ENCODE results near the gene TMEM9B. TPM values are rescaled to one million over a fixed set of nuclear protein-coding genes. Genes with fewer than 3 reads are reported as not detected.
A peak's percentile ranks its signal among the peaks of the same experiment; 100 is the strongest.

TMEM9B gene
- total RNA-seq, 1 experiment from 2014 or later: 29.6 TPM

DNA sequence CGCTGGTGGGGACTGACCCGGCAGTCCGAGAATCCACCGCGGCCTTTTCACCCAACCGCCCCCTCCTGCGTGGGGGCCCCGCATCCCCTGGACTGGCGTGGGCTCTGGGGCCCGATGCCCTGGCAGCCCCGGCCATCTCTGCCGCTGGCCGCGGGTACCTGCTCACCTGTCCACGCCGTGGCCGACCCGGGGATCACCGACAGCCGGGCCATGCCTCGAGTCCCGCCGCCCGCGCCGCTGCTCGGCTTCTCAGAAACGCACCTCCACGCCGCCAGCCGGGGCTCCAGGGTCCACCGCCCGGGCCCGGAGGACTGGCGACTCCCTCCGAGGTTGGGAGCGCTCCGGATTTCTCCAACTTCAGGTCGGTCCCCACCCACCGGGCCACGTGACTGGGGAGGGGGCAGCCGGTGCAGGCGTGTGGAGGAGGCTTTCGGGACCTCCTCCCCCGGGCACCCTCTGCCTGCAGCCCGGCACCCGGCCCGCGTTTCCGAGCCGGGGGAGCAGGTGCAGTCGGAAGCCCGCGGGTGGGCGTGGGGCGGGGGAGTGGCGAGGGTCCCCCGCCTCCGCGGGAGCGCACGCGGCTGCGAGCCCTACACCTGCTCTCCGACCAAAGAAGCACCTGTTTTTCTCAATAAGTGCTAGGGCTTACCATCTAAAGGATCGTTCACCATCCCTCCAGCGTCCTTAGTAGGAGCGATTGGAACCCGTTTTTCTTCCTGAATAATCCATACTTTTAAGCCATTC lies 40.1 kb upstream of the TMEM9B start:
- H3K9me3 ChIP-seq: no peaks in the 10 kb centered on the region; the same call in 1 of the 2 replicates
- TF ChIP-seq, protein P1, sequence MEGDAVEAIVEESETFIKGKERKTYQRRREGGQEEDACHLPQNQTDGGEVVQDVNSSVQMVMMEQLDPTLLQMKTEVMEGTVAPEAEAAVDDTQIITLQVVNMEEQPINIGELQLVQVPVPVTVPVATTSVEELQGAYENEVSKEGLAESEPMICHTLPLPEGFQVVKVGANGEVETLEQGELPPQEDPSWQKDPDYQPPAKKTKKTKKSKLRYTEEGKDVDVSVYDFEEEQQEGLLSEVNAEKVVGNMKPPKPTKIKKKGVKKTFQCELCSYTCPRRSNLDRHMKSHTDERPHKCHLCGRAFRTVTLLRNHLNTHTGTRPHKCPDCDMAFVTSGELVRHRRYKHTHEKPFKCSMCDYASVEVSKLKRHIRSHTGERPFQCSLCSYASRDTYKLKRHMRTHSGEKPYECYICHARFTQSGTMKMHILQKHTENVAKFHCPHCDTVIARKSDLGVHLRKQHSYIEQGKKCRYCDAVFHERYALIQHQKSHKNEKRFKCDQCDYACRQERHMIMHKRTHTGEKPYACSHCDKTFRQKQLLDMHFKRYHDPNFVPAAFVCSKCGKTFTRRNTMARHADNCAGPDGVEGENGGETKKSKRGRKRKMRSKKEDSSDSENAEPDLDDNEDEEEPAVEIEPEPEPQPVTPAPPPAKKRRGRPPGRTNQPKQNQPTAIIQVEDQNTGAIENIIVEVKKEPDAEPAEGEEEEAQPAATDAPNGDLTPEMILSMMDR (IDR thresholded peaks at IDR 0.05; ENCODE audit: insufficient read depth in 1 of 2, low read depth in 1 of 2, low read length in 1 of 2, severe bottlenecking in 1 of 2, unreplicated experiment in 1 of 2): no peak
- peaks cover 6% of the 10 kb centered on the region for H3K27me3 Mint-ChIP-seq (ENCODE audit: insufficient read depth, unreplicated experiment)
- ChIA-PET POLR2A (interaction anchor here (0.7 to 1.0 kb wide), 3 partner anchors 13 to 506 kb away, joined by 3 to 5 read pairs (median 3); no protein-coding TSS in a partner anchor), CTCF (interaction anchor here (1.0 kb wide), 2 partner anchors 11 to 133 kb away, joined by 6 to 8 read pairs; no protein-coding TSS in a partner anchor)
- no peaks in the 10 kb centered on the region; the same call in 1 of the 2 replicates for H3K27me3 ChIP-seq (replicated peaks; ENCODE audit: control insufficient read depth, insufficient read depth, low read length)
- no TSS peak for BruUV-seq (replicated peaks)
- no peaks in the 10 kb centered on the region for H3K4me1 Mint-ChIP-seq (ENCODE audit: low read depth, unreplicated experiment)
- no peaks in the 10 kb centered on the region for H3K36me3 ChIP-seq (ENCODE audit: control insufficient read depth, insufficient read depth, low read length)
- DNase-seq: peak; percentile 36 to 41
- H3K4me1 ChIP-seq: peaks cover 11% of the 10 kb centered on the region; the same call in 1 of the 2 replicates
- no peaks in the 10 kb centered on the region for H3K9me3 Mint-ChIP-seq (ENCODE audit: unreplicated experiment)
- no peak overlapping the region for H3K27ac Mint-ChIP-seq (ENCODE audit: unreplicated experiment)
- H3K4me3 ChIP-seq (ENCODE audit: low read depth, low read length): peak overlapping the region; percentile 67
- intact Hi-C loops (cut with micrococcal nuclease; ENCODE audit: unreplicated experiment): no loop called here
- peaks cover 8% of the 10 kb centered on the region for H3K36me3 Mint-ChIP-seq (ENCODE audit: insufficient read depth, unreplicated experiment)
- H3K4me3 Mint-ChIP-seq (ENCODE audit: unreplicated experiment): peak overlapping the region; percentile 65

DNA sequence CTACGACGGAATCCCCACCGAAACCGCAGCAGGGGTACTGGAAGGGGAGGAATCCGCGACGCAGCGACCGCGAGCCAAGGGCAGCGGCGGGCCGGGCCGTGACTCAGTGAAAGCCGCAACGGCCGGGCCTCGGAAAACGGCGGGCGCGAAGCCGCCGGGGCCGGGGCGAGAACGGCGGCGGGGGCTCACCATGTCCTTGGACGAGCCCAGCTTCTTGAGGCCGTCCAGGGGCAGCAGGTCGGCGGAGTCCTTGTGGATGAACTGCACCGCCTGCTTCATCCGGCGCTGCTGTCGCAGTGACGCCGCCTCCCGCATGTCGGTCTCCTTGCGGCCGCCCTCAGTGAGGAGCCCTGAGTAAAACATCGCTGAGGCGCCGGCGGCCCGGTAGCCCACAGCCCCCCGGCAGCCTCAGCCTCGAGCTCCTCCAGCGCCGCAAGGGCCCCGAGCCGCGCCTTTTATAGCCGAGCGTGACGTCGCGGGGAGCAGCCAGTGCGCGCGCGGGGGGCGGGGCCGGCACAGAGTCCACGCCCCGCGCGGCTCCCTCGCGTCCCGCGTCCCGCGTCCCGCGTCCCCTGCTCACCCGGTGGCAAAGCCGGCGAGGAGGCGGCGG lies 39.4 kb upstream of the TMEM9B start, which contains the start of gene NRIP3:
TSS of gene NRIP3 (minus strand) at position 429 of the 610 bp plus-strand sequence. CDS start at position 363, 66 bp downstream.
- H3K36me3 ChIP-seq (ENCODE audit: control insufficient read depth, insufficient read depth, low read length): no peaks in the 10 kb centered on the region
- H3K27me3 ChIP-seq (replicated peaks; ENCODE audit: control insufficient read depth, insufficient read depth, low read length): no peaks in the 10 kb centered on the region; the same call in 1 of the 2 replicates
- intact Hi-C loops (cut with micrococcal nuclease; ENCODE audit: unreplicated experiment): no loop called here
- ChIA-PET POLR2A (interaction anchor here (0.5 to 1.0 kb wide), 6 partner anchors 13 to 1309 kb away, joined by 3 to 5 read pairs (median 4); no protein-coding TSS in a partner anchor), CTCF (interaction anchor here (0.6 to 1.0 kb wide), 4 partner anchors 11 to 134 kb away, joined by 4 to 8 read pairs (median 6); no protein-coding TSS in a partner anchor)
- peak within 1 kb of the TSS; percentile 67 for H3K4me3 ChIP-seq (ENCODE audit: low read depth, low read length)
- H3K9me3 ChIP-seq: no peaks in the 10 kb centered on the region; the same call in 1 of the 2 replicates
- TF ChIP-seq, protein P1 (IDR thresholded peaks at IDR 0.05; ENCODE audit: insufficient read depth in 1 of 2, low read depth in 1 of 2, low read length in 1 of 2, severe bottlenecking in 1 of 2, unreplicated experiment in 1 of 2): no peak
- Mint-ChIP-seq H3K36me3 (ENCODE audit: insufficient read depth, unreplicated experiment) (peaks cover 8% of the 10 kb centered on the region), H3K27ac (ENCODE audit: unreplicated experiment) (peak within 1 kb of the TSS; percentile 58), H3K4me1 (ENCODE audit: low read depth, unreplicated experiment) (no peaks in the 10 kb centered on the region), H3K27me3 (ENCODE audit: insufficient read depth, unreplicated experiment) (peaks cover 6% of the 10 kb centered on the region), H3K4me3 (ENCODE audit: unreplicated experiment) (peak within 1 kb of the TSS; percentile 82), H3K9me3 (ENCODE audit: unreplicated experiment) (no peaks in the 10 kb centered on the region)
- DNase-seq: peak; percentile 78 to 89
- no TSS peak for BruUV-seq (replicated peaks)
- peaks cover 11% of the 10 kb centered on the region; the same call in 1 of the 2 replicates for H3K4me1 ChIP-seq

All from Caco-2 (cell line).